IMR-90 (cell line): Measurements from ENCODE around the gene PLPP4. TPM values are rescaled to one million over a fixed set of nuclear protein-coding genes. Genes with fewer than 3 reads are reported as not detected.

ENCODE experiments used
- ATAC-seq: fragments of 200-7000 bp; cut with Tn5 transposase; 2 replicates; pipeline ENCODE4 v1.9.1; 2020; ENCODE audit warnings: low read depth, mild to moderate bottlenecking, moderate library complexity
- BruUV-seq: library from RNA; stranded (reverse); fragments of 400-500 nt; replicated peaks from 2 replicates; lab custom pipeline; 2021; lab: Mats Ljungman, UMichigan
- CTCF ChIA-PET: fragments of 300-600 bp; formaldehyde crosslinking; extraction: SDS; loops from one replicate; lab custom pipeline; 2021; ENCODE audit warnings: antibody characterized with exemption; lab: Yijun Ruan, JAX
- POLR2A ChIA-PET: fragments of 300-600 bp; sonication (Branson Sonifier 250); formaldehyde crosslinking; loops from one replicate; lab custom pipeline; 2022; ENCODE audit warnings: antibody characterized with exemption; ENCODE audit not compliant: unreplicated experiment; lab: Charles Lee
- DNase-seq: peaks from one replicate; pipeline ENCODE4 v3.0.0; 2013
- H2AFZ ChIP-seq: replicated peaks from 2 replicates; pipeline ENCODE3; 2013; ENCODE audit warnings: low read length, mild to moderate bottlenecking; ENCODE audit not compliant: poor library complexity
- H2AK5ac ChIP-seq: 2 replicates; pipeline ENCODE4 v1.6.1; 2013; ENCODE audit warnings: low read depth, low read length, inconsistent platforms
- H2AK9ac ChIP-seq: replicated peaks from 2 replicates; pipeline ENCODE3; 2013; ENCODE audit warnings: mild to moderate bottlenecking, low read depth, low read length, moderate library complexity; ENCODE audit not compliant: poor library complexity
- H2BK120ac ChIP-seq: 2 replicates; pipeline ENCODE4 v1.6.1; 2013; ENCODE audit warnings: low read depth, low read length, inconsistent platforms
- H2BK15ac ChIP-seq: 3 replicates; pipeline ENCODE4 v1.6.1; 2013; ENCODE audit warnings: low read depth, low read length, inconsistent platforms
- H2BK20ac ChIP-seq: 2 replicates; pipeline ENCODE4 v1.6.1; 2013; ENCODE audit warnings: low read depth, mild to moderate bottlenecking, inconsistent platforms, low read length, moderate library complexity
- H2BK5ac ChIP-seq: 2 replicates; pipeline ENCODE4 v1.6.1; 2013; ENCODE audit warnings: mild to moderate bottlenecking, low read depth, low read length, inconsistent platforms; ENCODE audit not compliant: poor library complexity, severe bottlenecking
- H3K14ac ChIP-seq: replicated peaks from 2 replicates; pipeline ENCODE4 v1.6.1; 2013; ENCODE audit warnings: low read depth, low read length, inconsistent platforms
- H3K18ac ChIP-seq: 2 replicates; pipeline ENCODE4 v1.6.1; 2013; ENCODE audit warnings: low read depth, low read length, control low read depth
- H3K23ac ChIP-seq: 2 replicates; pipeline ENCODE4 v1.6.1; 2013; ENCODE audit warnings: low read depth, low read length, inconsistent platforms
- H3K27ac ChIP-seq: 2 replicates; pipeline ENCODE4 v1.5.1; 2013; ENCODE audit warnings: mild to moderate bottlenecking, control low read depth, low read length; ENCODE audit not compliant: insufficient read depth
- H3K27me3 ChIP-seq: 2 replicates; pipeline ENCODE4 v1.6.1; 2013; ENCODE audit warnings: low read length; ENCODE audit not compliant: control insufficient read depth, insufficient read depth
- H3K36me3 ChIP-seq: 2 replicates; pipeline ENCODE4 v1.6.1; 2013; ENCODE audit warnings: low read length, mixed read lengths; ENCODE audit not compliant: control insufficient read depth, insufficient read depth
- H3K4ac ChIP-seq: 2 replicates; pipeline ENCODE4 v1.6.1; 2013; ENCODE audit warnings: low read depth, low read length, inconsistent platforms
- H3K4me1 ChIP-seq: 2 replicates; pipeline ENCODE4 v1.6.1; 2013; ENCODE audit warnings: low read length, mixed read lengths; ENCODE audit not compliant: control insufficient read depth, insufficient read depth
- H3K4me2 ChIP-seq: 2 replicates; pipeline ENCODE4 v1.6.1; 2013; ENCODE audit warnings: low read depth, mild to moderate bottlenecking, control low read depth, low read length, moderate library complexity
- H3K4me3 ChIP-seq: 2 replicates; pipeline ENCODE4 v1.5.1; 2013; ENCODE audit warnings: low read depth, mild to moderate bottlenecking, control low read depth, low read length, moderate library complexity; ENCODE audit not compliant: insufficient read depth
- H3K56ac ChIP-seq: 2 replicates; pipeline ENCODE4 v1.6.1; 2013; ENCODE audit warnings: low read length, inconsistent platforms; ENCODE audit not compliant: insufficient read depth; ENCODE audit errors: extremely low read depth
- H3K79me1 ChIP-seq, 2 experiments: 2 replicates each; pipeline ENCODE4 v1.6.1; 2013; ENCODE audit warnings: low read length in 2 of 2, inconsistent platforms in 1 of 2, low read depth in 1 of 2
- H3K9ac ChIP-seq: 2 replicates; pipeline ENCODE4 v1.6.1; 2013; ENCODE audit warnings: low read depth, low read length, control low read depth
- H3K9me1 ChIP-seq: 2 replicates; pipeline ENCODE4 v1.6.1; 2013; ENCODE audit warnings: low read length, inconsistent platforms; ENCODE audit not compliant: insufficient read depth
- H3K9me3 ChIP-seq: 2 replicates; pipeline ENCODE4 v1.6.1; 2013; ENCODE audit warnings: low read length; ENCODE audit not compliant: control insufficient read depth, insufficient read depth
- H4K20me1 ChIP-seq: 2 replicates; pipeline ENCODE4 v1.6.1; 2013; ENCODE audit warnings: low read length, inconsistent platforms; ENCODE audit not compliant: insufficient read depth
- H4K5ac ChIP-seq: 2 replicates; pipeline ENCODE4 v1.6.1; 2013; ENCODE audit warnings: mild to moderate bottlenecking, low read depth, low read length, control low read depth
- H4K8ac ChIP-seq, 2 experiments: 2 replicates each; pipeline ENCODE4 v1.6.1; 2013; ENCODE audit warnings: low read depth in 2 of 2, low read length in 2 of 2, control low read depth in 1 of 2, inconsistent platforms in 1 of 2
- H4K91ac ChIP-seq: 2 replicates; pipeline ENCODE4 v1.6.1; 2013; ENCODE audit warnings: low read depth, low read length, inconsistent platforms; ENCODE audit not compliant: insufficient read depth
- BHLHE40 ChIP-seq: fragments of 150-350 bp; IDR thresholded peaks from 2 replicates; pipeline ENCODE4 v1.6.1; 2016; ENCODE audit warnings: mild to moderate bottlenecking, low read depth, low read length
- CHD1 ChIP-seq: IDR thresholded peaks from 2 replicates; pipeline ENCODE4 v1.6.1; 2012; ENCODE audit warnings: low read depth, low read length, improper control_type of control experiment
- CTCF ChIP-seq: conservative IDR thresholded peaks from 2 replicates; pipeline ENCODE4 v1.5.1; 2012; ENCODE audit warnings: mild to moderate bottlenecking, low read depth, low read length, improper control_type of control experiment
- FOS ChIP-seq: fragments of 150-350 bp; IDR thresholded peaks from 2 replicates; pipeline ENCODE4 v1.6.1; 2016; ENCODE audit warnings: low read depth, low read length
- MAFK ChIP-seq: IDR thresholded peaks from 2 replicates; pipeline ENCODE4 v1.6.1; 2012; ENCODE audit warnings: low read depth, low read length, improper control_type of control experiment
- MAZ ChIP-seq: IDR thresholded peaks from 2 replicates; pipeline ENCODE4 v1.6.1; 2012; ENCODE audit warnings: low read depth, mild to moderate bottlenecking, low read length, improper control_type of control experiment, moderate library complexity, borderline replicate concordance
- MXI1 ChIP-seq: IDR thresholded peaks from 2 replicates; pipeline ENCODE4 v1.6.1; 2012; ENCODE audit warnings: low read depth, mild to moderate bottlenecking, low read length, moderate library complexity, borderline replicate concordance
- NFE2L2 ChIP-seq: fragments of 150-350 bp; IDR thresholded peaks from 2 replicates; pipeline ENCODE4 v1.6.1; 2016; ENCODE audit warnings: low read depth, mild to moderate bottlenecking, low read length
- POLR2A ChIP-seq: IDR thresholded peaks from 2 replicates; pipeline ENCODE4 v1.6.1; 2012; ENCODE audit warnings: mild to moderate bottlenecking, low read depth, low read length
- RAD21 ChIP-seq: IDR thresholded peaks from 2 replicates; pipeline ENCODE4 v1.6.1; 2012; ENCODE audit warnings: low read length, improper control_type of control experiment
- RCOR1 ChIP-seq: IDR thresholded peaks from 2 replicates; pipeline ENCODE4 v1.6.1; 2012; ENCODE audit warnings: mild to moderate bottlenecking, low read length, improper control_type of control experiment; ENCODE audit not compliant: insufficient replicate concordance
- RFX5 ChIP-seq: IDR thresholded peaks from 2 replicates; pipeline ENCODE4 v1.8.0; 2012; ENCODE audit warnings: low read depth, mild to moderate bottlenecking, low read length, moderate library complexity
- SMC3 ChIP-seq: fragments of 150-350 bp; IDR thresholded peaks from 2 replicates; pipeline ENCODE4 v1.6.1; 2016; ENCODE audit warnings: low read depth, mild to moderate bottlenecking, antibody characterized with exemption, low read length, moderate library complexity
- WGBS, 2 experiments: methylation state at CpG; one replicate each; pipeline versions ENCODE4 v1.1.5 to v1.1.7; 2013; ENCODE audit warnings: missing lambda C conversion rate in 2 of 2; ENCODE audit not compliant: insufficient read length in 1 of 2; ENCODE audit errors: extremely low coverage in 2 of 2; 5-methylcytosine and 5-hydroxymethylcytosine counted together
- dilution Hi-C: fragments of 300-500 bp; cut with HindIII; formaldehyde crosslinking; loops from one replicate; pipeline ENCODE4 v1.14.3; 2018; ENCODE audit warnings: low sequenced_read_pairs; ENCODE audit not compliant: unreplicated experiment
- in situ Hi-C: fragments of 300-500 bp; cut with MboI; formaldehyde crosslinking; loops from 3 replicates; pipeline ENCODE4 v1.14.3; 2019; ENCODE audit warnings: low sequenced_read_pairs, inconsistent platforms, mixed read lengths
- intact Hi-C: fragments of 100-400 bp; cut with micrococcal nuclease; formaldehyde crosslinking; loops from 2 replicates; pipeline ENCODE4 v1.10.0; 2022
- polyA plus RNA-seq, 3 experiments: library from polyadenylated mRNA; depleted of rRNA; stranded (reverse); fragments of >200 nt; gene quantifications; 2 replicates each; pipeline ENCODE4 v1.2.3, GENCODE V29; 2012; ENCODE audit warnings: low replicate concordance in 1 of 3
- total RNA-seq: library from RNA; depleted of rRNA; stranded (reverse); fragments of >200 nt; gene quantifications from 2 replicates; pipeline ENCODE4 v1.2.3, GENCODE V29; 2012
- TF ChIP-seq, protein P1 (sequence below): fragments of 150-350 bp; IDR thresholded peaks from 2 replicates; pipeline ENCODE4 v1.6.1; 2017; ENCODE audit warnings: mild to moderate bottlenecking, antibody characterized with exemption, low read length, low read depth
- TF ChIP-seq, protein P2 (sequence below): fragments of 150-350 bp; IDR thresholded peaks from 2 replicates; pipeline ENCODE4 v1.6.1; 2016; ENCODE audit warnings: low read depth, mild to moderate bottlenecking, low read length, moderate library complexity, borderline replicate concordance

PLPP4 gene
- total and polyA plus RNA-seq, 2 of the 4 experiments (the other 2 are of a cell fraction): 0.18 to 0.60 TPM

GRCh38 chr10:120503689-120504088 lies 46.7 kb downstream of the PLPP4 start:
- no peak overlapping the region for H3K9ac ChIP-seq
- no peak overlapping the region for H4K8ac ChIP-seq
- ChIA-PET CTCF (no interaction called here), POLR2A (no interaction called here)
- TF ChIP-seq, protein P1, sequence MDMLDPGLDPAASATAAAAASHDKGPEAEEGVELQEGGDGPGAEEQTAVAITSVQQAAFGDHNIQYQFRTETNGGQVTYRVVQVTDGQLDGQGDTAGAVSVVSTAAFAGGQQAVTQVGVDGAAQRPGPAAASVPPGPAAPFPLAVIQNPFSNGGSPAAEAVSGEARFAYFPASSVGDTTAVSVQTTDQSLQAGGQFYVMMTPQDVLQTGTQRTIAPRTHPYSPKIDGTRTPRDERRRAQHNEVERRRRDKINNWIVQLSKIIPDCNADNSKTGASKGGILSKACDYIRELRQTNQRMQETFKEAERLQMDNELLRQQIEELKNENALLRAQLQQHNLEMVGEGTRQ: no peak
- TF ChIP-seq MAZ (no peak), CTCF (no peak), POLR2A (no peak), RFX5 (no peak), MXI1 (no peak), FOS (no peak), RAD21 (no peak), MAFK (no peak), CHD1 (no peak), SMC3 (no peak), BHLHE40 (no peak), NFE2L2 (no peak), RCOR1 (no peak)
- TF ChIP-seq, protein P2, sequence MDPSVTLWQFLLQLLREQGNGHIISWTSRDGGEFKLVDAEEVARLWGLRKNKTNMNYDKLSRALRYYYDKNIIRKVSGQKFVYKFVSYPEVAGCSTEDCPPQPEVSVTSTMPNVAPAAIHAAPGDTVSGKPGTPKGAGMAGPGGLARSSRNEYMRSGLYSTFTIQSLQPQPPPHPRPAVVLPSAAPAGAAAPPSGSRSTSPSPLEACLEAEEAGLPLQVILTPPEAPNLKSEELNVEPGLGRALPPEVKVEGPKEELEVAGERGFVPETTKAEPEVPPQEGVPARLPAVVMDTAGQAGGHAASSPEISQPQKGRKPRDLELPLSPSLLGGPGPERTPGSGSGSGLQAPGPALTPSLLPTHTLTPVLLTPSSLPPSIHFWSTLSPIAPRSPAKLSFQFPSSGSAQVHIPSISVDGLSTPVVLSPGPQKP: no peak
- H3K9me1 ChIP-seq: no peaks in the 10 kb centered on the region
- no TSS peak for BruUV-seq
- no peak overlapping the region for H3K4me3 ChIP-seq
- no peaks in the 10 kb centered on the region for H3K79me1 ChIP-seq
- intact Hi-C loops: no loop called here
- peaks cover 20% of the 10 kb centered on the region for H3K9me3 ChIP-seq
- ATAC-seq: no peak
- no peaks in the 10 kb centered on the region for H3K36me3 ChIP-seq
- H3K56ac ChIP-seq: no peak overlapping the region
- no peak for DNase-seq
- no peak overlapping the region for H2BK15ac ChIP-seq
- no peak overlapping the region for H2AK5ac ChIP-seq
- no peak overlapping the region for H3K14ac ChIP-seq
- no peak overlapping the region for H2BK20ac ChIP-seq
- no peak overlapping the region for H3K27ac ChIP-seq
- no peak overlapping the region for H4K5ac ChIP-seq
- H3K4me2 ChIP-seq: no peak overlapping the region
- H2AFZ ChIP-seq: no peak overlapping the region
- WGBS, 2 experiments: 35% methylated on average over 2 of the region's 3 CpGs; no CpG with 5 or more reads in 1 of the 2 experiments
- no peak overlapping the region for H2AK9ac ChIP-seq
- no peak overlapping the region for H4K91ac ChIP-seq
- dilution Hi-C loops: no loop called here
- in situ Hi-C loops: no loop called here
- no peak overlapping the region for H2BK5ac ChIP-seq
- no peak overlapping the region for H3K23ac ChIP-seq
- no peak overlapping the region for H3K18ac ChIP-seq
- no peak overlapping the region for H2BK120ac ChIP-seq
- H3K27me3 ChIP-seq: no peaks in the 10 kb centered on the region
- H4K20me1 ChIP-seq: no peaks in the 10 kb centered on the region
- no peak overlapping the region for H3K4ac ChIP-seq
- H3K4me1 ChIP-seq: no peaks in the 10 kb centered on the region
